Activated naive CD8-positive, alpha-beta T cell treated with anti-CD3 and anti-CD28 coated beads, Interleukin-2, amount 50 U/mL, for 16 hours (primary cell): ENCODE measurements around the gene RAB36.

Experiments used
- DNase-seq: peaks from one replicate; pipeline ENCODE4 v3.0.0-alpha.2; 2020; ENCODE audit warnings: low read depth, low spot score

The RAB36 gene

GRCh38 chr22:23204125-23204488, 58.8 kb downstream of the RAB36 start:
- DNase-seq, result no peak

GRCh38 chr22:23204541-23205157, 59.4 kb downstream of the RAB36 start:
- DNase-seq, result no peak

- no peak for DNase-seq
Measured at GRCh38 chr22:23205339-23206049, 60.2 kb downstream of the RAB36 start.

GRCh38 chr22:23206915-23207314, 61.6 kb downstream of the RAB36 start:
- no peak for DNase-seq

- DNase-seq, result no peak
Measured at GRCh38 chr22:23207729-23208393, 62.6 kb downstream of the RAB36 start.

- no peak for DNase-seq
Measured at GRCh38 chr22:23210428-23211170, 65.3 kb downstream of the RAB36 start.

GRCh38 chr22:23211622-23212021, 66.3 kb downstream of the RAB36 start:
- DNase-seq, result no peak

- DNase-seq, result no peak
Measured at GRCh38 chr22:23212061-23213021, 67.1 kb downstream of the RAB36 start.

GRCh38 chr22:23213022-23213555, 67.8 kb downstream of the RAB36 start:
- DNase-seq, result no peak

GRCh38 chr22:23213581-23214334, 68.5 kb downstream of the RAB36 start:
- DNase-seq, result no peak
